Measurements from ENCODE around the gene TBX2.

Gene TBX2

GRCh38 chr17:61392679-61393078, 7.0 kb upstream of the TBX2 start:
- in situ Hi-C loops (cut with HindIII; ENCODE audit: low sequenced_read_pairs): no loop called here
- TF ChIP-seq CTCF (IDR thresholded peaks at IDR 0.05; ENCODE audit: low read depth, low read length, missing control alignments): no peak
- DNase-seq (ENCODE audit: low read depth): no peak
- no peak overlapping the region for H3K4me3 ChIP-seq (ENCODE audit: low read depth, low read length)

GRCh38 chr17:61393550-61393903, 6.1 kb upstream of the TBX2 start:
- in situ Hi-C loops (cut with HindIII; ENCODE audit: low sequenced_read_pairs): no loop called here
- no peak for DNase-seq (ENCODE audit: low read depth)
- TF ChIP-seq CTCF (IDR thresholded peaks at IDR 0.05; ENCODE audit: low read depth, low read length, missing control alignments): peak; percentile 7
- H3K4me3 ChIP-seq (ENCODE audit: low read depth, low read length): no peak overlapping the region

- TF ChIP-seq CTCF (IDR thresholded peaks at IDR 0.05; ENCODE audit: low read depth, low read length, missing control alignments): no peak
- H3K4me3 ChIP-seq (ENCODE audit: low read depth, low read length): no peak overlapping the region
- DNase-seq (ENCODE audit: low read depth): no peak
- in situ Hi-C loops (cut with HindIII; ENCODE audit: low sequenced_read_pairs): no loop called here
Observed at GRCh38 chr17:61393904-61394629, 5.6 kb upstream of the TBX2 start.

GRCh38 chr17:61394630-61395408, 4.8 kb upstream of the TBX2 start:
- DNase-seq (ENCODE audit: low read depth): no peak
- no peak overlapping the region for H3K4me3 ChIP-seq (ENCODE audit: low read depth, low read length)
- TF ChIP-seq CTCF (IDR thresholded peaks at IDR 0.05; ENCODE audit: low read depth, low read length, missing control alignments): no peak
- in situ Hi-C loops (cut with HindIII; ENCODE audit: low sequenced_read_pairs): no loop called here

- no peak for TF ChIP-seq CTCF (IDR thresholded peaks at IDR 0.05; ENCODE audit: low read depth, low read length, missing control alignments)
- H3K4me3 ChIP-seq (ENCODE audit: low read depth, low read length): no peak overlapping the region
- in situ Hi-C loops (cut with HindIII; ENCODE audit: low sequenced_read_pairs): no loop called here
- no peak for DNase-seq (ENCODE audit: low read depth)
Observed at GRCh38 chr17:61395409-61395982, 4.1 kb upstream of the TBX2 start.

- in situ Hi-C loops (cut with HindIII; ENCODE audit: low sequenced_read_pairs): no loop called here
- no peak overlapping the region for H3K4me3 ChIP-seq (ENCODE audit: low read depth, low read length)
- no peak for TF ChIP-seq CTCF (IDR thresholded peaks at IDR 0.05; ENCODE audit: low read depth, low read length, missing control alignments)
- DNase-seq (ENCODE audit: low read depth): no peak
Observed at GRCh38 chr17:61395983-61396585, 3.6 kb upstream of the TBX2 start.

Data from astrocyte of the cerebellum (primary cell).